ENCODE data around the gene KRTAP4-7. TPM values are rescaled to one million over a fixed set of nuclear protein-coding genes. Genes with fewer than 3 reads are reported as not detected.
"Not testable (repeated sequence)": the region's sequence is repeated elsewhere in the genome, so short reads cannot be mapped to it uniquely, and the experiment has no call there.

The KRTAP4-7 gene
- total RNA-seq, 1 donor from 2014 or later, result not detected

GRCh38 chr17:41082626-41083025 lies 1.3 kb upstream of the KRTAP4-7 start:
- Mint-ChIP-seq H3K9me3 (no peaks in the 10 kb centered on the region), H3K36me3 (no peaks in the 10 kb centered on the region), H3K27me3 (ENCODE audit: insufficient read depth, low read depth) (no peaks in the 10 kb centered on the region), H3K27ac (no peak overlapping the region), H3K4me1 (peaks cover 2% of the 10 kb centered on the region), H3K4me3 (no peak overlapping the region)
- H3K4me2 ChIP-seq, result no peak overlapping the region
- TF ChIP-seq CTCF (IDR thresholded peaks at IDR 0.05) (no peak), EZH2phosphoT487 (IDR thresholded peaks at IDR 0.05) (no peak), EZH2 (IDR thresholded peaks at IDR 0.05) (no peak)
- H3K27me3 ChIP-seq, result no peaks in the 10 kb centered on the region
- no peak overlapping the region for H3K4me3 ChIP-seq
- H3K36me3 ChIP-seq, result no peaks in the 10 kb centered on the region
- H2AFZ ChIP-seq (replicated peaks), result no peak overlapping the region
- H4K20me1 ChIP-seq (ENCODE audit: low read depth), result no peaks in the 10 kb centered on the region
- DNase-seq (ENCODE audit: low spot score), result no peak
- no peaks in the 10 kb centered on the region for H3K9me3 ChIP-seq (ENCODE audit: low read depth)
- no peak overlapping the region for H3K9ac ChIP-seq
- H3K4me1 ChIP-seq, result no peaks in the 10 kb centered on the region
- no peak overlapping the region for H3K27ac ChIP-seq
- no peaks in the 10 kb centered on the region for H3K79me2 ChIP-seq (ENCODE audit: low read depth)
- H3F3A ChIP-seq (ENCODE audit: low read depth), result no peaks in the 10 kb centered on the region

GRCh38 chr17:41083427-41083826 lies 523 bp upstream of the KRTAP4-7 start:
- not testable (repeated sequence) for H3K27ac ChIP-seq; H3K4me1 Mint-ChIP-seq; H3K36me3 ChIP-seq; H4K20me1 ChIP-seq (ENCODE audit: low read depth); H3F3A ChIP-seq (ENCODE audit: low read depth); H3K27ac Mint-ChIP-seq; H3K79me2 ChIP-seq (ENCODE audit: low read depth); H3K4me2 ChIP-seq; H3K9me3 Mint-ChIP-seq; H3K4me1 ChIP-seq; DNase-seq (ENCODE audit: low spot score); H3K27me3 Mint-ChIP-seq (ENCODE audit: insufficient read depth, low read depth); H3K36me3 Mint-ChIP-seq; H3K4me3 ChIP-seq; H2AFZ ChIP-seq (replicated peaks); H3K27me3 ChIP-seq; H3K4me3 Mint-ChIP-seq; H3K9me3 ChIP-seq (ENCODE audit: low read depth); H3K9ac ChIP-seq

GRCh38 chr17:41088760-41089352 lies 4.9 kb downstream of the KRTAP4-7 start:
- H3K9me3 Mint-ChIP-seq; DNase-seq (ENCODE audit: low spot score); H4K20me1 ChIP-seq (ENCODE audit: low read depth); H3K79me2 ChIP-seq (ENCODE audit: low read depth); H3K27ac Mint-ChIP-seq; H3K9ac ChIP-seq; H3K27me3 ChIP-seq; H3K36me3 ChIP-seq; H3K9me3 ChIP-seq (ENCODE audit: low read depth); H3K36me3 Mint-ChIP-seq; H3K4me2 ChIP-seq; H3K27me3 Mint-ChIP-seq (ENCODE audit: insufficient read depth, low read depth); H3F3A ChIP-seq (ENCODE audit: low read depth); H3K4me3 Mint-ChIP-seq; H3K4me3 ChIP-seq; H3K27ac ChIP-seq; H2AFZ ChIP-seq (replicated peaks); H3K4me1 ChIP-seq; H3K4me1 Mint-ChIP-seq: not testable (repeated sequence)

- Histone ChIP-seq H3K4me2 (no peak overlapping the region), H2AFZ (replicated peaks) (no peak overlapping the region), H3K27me3 (no peaks in the 10 kb centered on the region), H3K4me3 (no peak overlapping the region), H3K9me3 (ENCODE audit: low read depth) (peaks cover 7% of the 10 kb centered on the region), H3K36me3 (no peaks in the 10 kb centered on the region), H3F3A (ENCODE audit: low read depth) (no peaks in the 10 kb centered on the region), H3K9ac (no peak overlapping the region), H4K20me1 (ENCODE audit: low read depth) (no peaks in the 10 kb centered on the region), H3K27ac (no peak overlapping the region), H3K79me2 (ENCODE audit: low read depth) (no peaks in the 10 kb centered on the region), H3K4me1 (no peaks in the 10 kb centered on the region)
- H3K9me3 Mint-ChIP-seq, result peaks cover 7% of the 10 kb centered on the region
- DNase-seq (ENCODE audit: low spot score), result no peak
- H3K4me3 Mint-ChIP-seq, result no peak overlapping the region
- H3K4me1 Mint-ChIP-seq, result no peaks in the 10 kb centered on the region
- no peaks in the 10 kb centered on the region for H3K36me3 Mint-ChIP-seq
- H3K27ac Mint-ChIP-seq, result no peak overlapping the region
- TF ChIP-seq EZH2phosphoT487 (IDR thresholded peaks at IDR 0.05) (no peak), CTCF (IDR thresholded peaks at IDR 0.05) (no peak), EZH2 (IDR thresholded peaks at IDR 0.05) (no peak)
- no peaks in the 10 kb centered on the region for H3K27me3 Mint-ChIP-seq (ENCODE audit: insufficient read depth, low read depth)
Observed at GRCh38 chr17:41096055-41096454, 12.1 kb downstream of the KRTAP4-7 start.
